ENCODE data around the gene PPARD. TPM values are rescaled to one million over a fixed set of nuclear protein-coding genes. Genes with fewer than 3 reads are reported as not detected.

The PPARD gene
- total RNA-seq, 4 donors from 2014 or later, result 6.4 to 37.6 (median 14.3) TPM

GRCh38 chr6:35402856-35403191, 60.5 kb downstream of the PPARD start:
- ATAC-seq (ENCODE audit: low FRiP score), result no peak
- no peak for DNase-seq (ENCODE audit: low spot score)
- TF ChIP-seq CTCF (IDR thresholded peaks at IDR 0.05), result no peak

DNA sequence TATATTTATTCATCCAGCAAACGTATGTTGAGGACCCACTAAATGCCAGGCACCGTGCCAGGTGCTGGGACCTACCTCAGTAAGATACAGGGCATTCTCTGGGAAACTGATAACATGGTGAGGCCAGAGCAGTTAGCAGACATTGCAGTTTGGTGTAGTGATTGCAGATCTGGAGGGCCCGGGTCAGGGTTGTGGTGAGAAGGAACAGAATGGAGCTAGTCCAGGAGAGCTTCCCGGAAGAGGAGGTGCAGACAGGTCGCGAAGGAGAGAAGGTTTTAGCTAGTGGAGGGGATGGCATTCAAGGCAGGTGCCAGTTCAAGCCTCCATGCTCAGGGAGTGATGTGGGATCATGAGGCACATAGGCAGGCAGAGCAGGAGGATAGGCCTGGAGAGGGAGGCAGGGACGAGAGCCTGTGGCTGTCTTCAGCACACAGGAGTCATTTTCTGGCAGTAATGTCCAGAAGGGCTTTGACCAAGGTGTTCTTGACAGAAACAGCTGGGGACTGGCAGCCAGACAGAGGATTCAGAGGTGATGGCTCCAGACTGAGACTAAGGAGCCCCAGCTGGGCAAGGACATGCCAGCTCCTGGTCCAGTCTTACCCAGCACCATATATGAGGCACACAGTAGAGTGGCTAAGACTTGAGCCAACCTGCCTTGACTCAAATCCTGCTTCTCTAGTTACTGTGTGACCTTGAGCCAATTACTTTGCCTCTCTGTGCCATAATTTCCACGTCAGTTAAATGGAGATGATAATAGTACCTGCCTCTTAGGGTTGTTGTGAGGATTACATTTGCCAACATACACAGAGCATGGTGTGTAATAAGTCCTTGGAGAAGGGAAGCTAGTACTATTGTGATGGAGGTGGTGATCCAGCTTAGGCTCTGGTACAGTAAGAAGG, 61.4 kb downstream of the PPARD start:
- TF ChIP-seq CTCF (IDR thresholded peaks at IDR 0.05), result no peak
- ATAC-seq (ENCODE audit: low FRiP score) (no peak), DNase-seq (ENCODE audit: low spot score) (no peak)

DNA sequence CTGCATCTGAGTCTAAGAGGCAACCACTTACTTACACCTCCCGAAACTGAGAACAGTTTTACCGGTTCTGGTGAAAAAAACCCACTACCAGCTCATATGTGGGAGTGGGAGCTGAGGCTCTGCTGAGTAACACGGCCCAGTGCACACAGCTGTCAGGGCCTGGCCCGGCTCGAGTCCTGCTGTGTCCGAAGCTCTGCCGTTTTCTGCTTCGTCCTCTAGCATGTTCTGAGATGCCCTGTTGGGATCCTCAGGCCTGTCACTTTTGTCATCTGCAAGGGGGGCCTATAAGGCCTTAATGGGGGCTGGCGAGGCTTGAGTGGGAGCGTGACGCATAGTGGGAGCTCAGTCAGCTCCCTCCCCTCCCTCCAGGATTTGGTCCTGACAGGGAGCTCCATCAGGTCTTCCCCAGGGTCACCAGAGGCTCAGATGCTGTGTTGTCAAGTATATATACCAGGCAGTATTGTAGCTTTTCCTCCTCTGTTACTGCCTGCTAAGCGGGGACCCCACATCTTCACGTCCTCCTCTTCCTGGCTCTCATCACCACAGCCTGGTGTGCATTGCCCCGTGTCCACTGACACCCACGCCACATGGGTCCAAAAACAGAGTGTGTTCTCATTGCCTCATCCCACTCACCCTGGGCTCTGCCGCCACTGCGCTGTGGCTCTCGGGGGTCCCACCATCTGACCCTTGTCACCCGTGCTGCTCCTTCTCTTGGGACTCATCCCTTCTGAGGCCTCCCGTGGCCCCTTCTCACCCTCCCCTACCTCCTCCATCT, 64.5 kb downstream of the PPARD start:
- DNase-seq (ENCODE audit: low spot score), result no peak
- no peak for ATAC-seq (ENCODE audit: low FRiP score)
- no peak for TF ChIP-seq CTCF (IDR thresholded peaks at IDR 0.05)

- DNase-seq (ENCODE audit: low spot score) (no peak), ATAC-seq (ENCODE audit: low FRiP score) (no peak)
- TF ChIP-seq CTCF (IDR thresholded peaks at IDR 0.05), result no peak
These were observed 66.9 kb downstream of the PPARD start for GRCh38 chr6:35409245-35409644.

DNA sequence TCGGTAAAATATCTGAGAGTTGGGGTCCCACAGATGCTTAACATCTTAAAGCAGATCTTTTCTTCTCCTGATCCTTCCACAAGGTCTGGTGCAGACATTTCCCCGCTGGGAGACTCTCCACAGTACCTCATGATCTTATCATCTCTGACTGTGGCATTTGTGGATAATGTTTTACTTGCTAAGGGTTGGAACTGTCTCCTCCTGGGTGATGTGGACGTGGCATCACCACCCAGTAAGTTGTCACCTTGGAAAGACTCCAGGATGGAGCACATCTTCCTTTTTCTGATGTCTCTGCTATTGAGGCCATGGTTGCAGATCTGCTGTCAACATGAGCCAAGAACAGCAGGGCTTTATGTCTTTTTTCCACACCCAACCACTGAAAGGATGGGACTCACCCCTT, 67.8 kb downstream of the PPARD start:
- ATAC-seq (ENCODE audit: low FRiP score), result no peak
- no peak for DNase-seq (ENCODE audit: low spot score)
- TF ChIP-seq CTCF (IDR thresholded peaks at IDR 0.05), result no peak

- no peak for TF ChIP-seq CTCF (IDR thresholded peaks at IDR 0.05)
- ATAC-seq (ENCODE audit: low FRiP score) (no peak), DNase-seq (ENCODE audit: low spot score) (no peak)
These were observed 68.7 kb downstream of the PPARD start for GRCh38 chr6:35411066-35411465.
